ENCODE data around the gene IL1RL2.

Gene IL1RL2

GRCh38 chr2:102194609-102195268, 7.9 kb downstream of the IL1RL2 start:
- DNase-seq (ENCODE audit: low read depth): no peak

DNA sequence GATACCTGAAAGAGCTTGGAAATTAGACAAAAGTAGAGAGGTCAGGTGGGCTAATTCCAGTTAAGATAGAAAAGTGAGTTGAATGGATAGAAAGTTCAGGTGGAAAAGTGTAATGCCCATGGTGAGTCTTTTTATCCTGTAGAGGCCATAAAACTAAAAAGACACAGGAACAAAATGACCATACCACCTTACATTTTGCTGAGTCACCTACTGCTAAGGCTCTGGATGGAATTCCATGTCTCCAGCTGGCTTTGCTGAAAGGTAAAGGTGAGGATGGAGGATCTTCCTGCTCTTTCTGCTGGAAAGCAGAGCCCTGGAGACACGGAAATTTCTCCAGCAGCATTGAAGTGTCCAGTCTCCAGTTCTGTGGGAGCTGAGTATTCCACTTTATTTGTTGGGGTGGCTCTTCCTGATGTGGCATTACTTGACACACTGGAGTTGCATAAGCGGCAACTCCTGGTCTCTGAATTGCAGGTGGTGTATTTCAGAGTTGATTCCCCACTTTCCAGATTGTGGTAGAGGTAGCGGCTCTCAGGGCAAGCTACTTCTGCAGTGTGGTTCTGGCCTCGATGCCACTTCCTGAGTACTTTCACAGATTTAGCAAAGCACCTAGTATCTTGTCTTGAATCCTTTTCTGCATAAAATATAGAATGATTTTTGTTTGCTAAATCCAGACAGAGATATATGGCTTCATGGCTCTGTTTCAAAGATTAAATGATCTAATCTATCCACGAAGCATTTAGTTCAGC, 10.7 kb downstream of the IL1RL2 start:
- DNase-seq (ENCODE audit: low read depth): no peak

DNA sequence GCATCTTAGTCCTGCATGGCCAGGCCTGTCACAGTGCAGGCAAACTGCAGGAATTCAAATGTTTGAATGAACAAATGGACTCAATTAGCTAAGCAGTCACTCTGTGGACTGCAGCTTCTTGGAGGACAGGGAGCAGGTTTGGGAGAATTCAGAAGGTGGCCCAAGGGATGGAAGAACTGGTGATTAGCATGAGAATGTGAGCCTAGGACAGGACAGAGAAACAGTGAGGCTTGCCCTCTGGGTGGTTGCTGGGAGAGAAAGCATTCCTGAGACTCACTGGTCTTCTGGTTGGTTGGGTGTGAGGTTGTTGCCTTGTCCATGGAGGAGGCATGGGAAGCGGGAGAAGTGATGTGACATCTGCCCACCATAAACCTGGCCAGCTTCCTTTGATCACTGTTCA, 13.7 kb downstream of the IL1RL2 start:
- no peak for DNase-seq (ENCODE audit: low read depth)

GRCh38 chr2:102204638-102205037, 17.8 kb downstream of the IL1RL2 start:
- no peak for DNase-seq (ENCODE audit: low read depth)

- no peak for DNase-seq (ENCODE audit: low read depth)
These were observed 20.0 kb downstream of the IL1RL2 start for GRCh38 chr2:102206666-102207341.

DNA sequence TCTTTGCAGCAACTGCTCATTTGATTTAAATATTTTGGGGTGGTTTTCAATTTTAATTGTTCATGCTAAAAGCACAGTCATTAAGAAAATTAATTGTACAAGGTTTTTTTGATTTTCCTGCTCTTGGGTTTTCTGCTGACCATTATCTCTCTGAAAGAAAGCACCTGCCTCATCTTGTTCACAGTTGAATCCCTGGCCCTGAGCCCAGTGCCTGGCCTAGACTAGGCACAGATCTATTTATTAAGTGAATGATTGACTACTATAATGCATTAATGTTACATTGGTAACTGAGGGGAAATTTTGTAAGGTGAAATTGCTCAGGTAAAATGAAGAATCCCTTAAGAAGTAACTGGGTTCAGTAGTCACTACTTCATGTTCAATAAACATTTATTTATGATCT, 22.0 kb downstream of the IL1RL2 start:
- DNase-seq (ENCODE audit: low read depth): no peak

- no peak for DNase-seq (ENCODE audit: low read depth)
These were observed 22.7 kb downstream of the IL1RL2 start for GRCh38 chr2:102209474-102209873.

DNA sequence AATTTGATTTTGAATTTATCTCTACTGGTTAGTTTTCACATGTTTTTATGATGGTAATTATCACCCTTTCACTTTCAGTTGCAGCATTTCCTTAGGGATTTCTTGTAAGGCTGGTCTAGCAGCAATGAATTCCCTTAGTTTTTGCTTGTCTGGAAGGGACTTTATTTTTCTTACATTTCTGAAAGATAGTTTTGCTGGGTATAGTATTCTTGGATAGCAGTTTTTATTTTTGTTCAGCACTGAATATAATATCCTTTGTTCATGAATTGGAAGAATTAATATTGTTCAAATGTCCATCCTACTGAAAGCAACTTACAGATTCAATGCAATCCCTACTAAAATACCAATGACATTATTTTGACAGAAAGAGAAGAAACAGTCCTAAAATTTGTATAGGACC, 30.2 kb downstream of the IL1RL2 start:
- DNase-seq (ENCODE audit: low read depth): no peak

GRCh38 chr2:102224824-102225739, 38.3 kb downstream of the IL1RL2 start:
- DNase-seq (ENCODE audit: low read depth): no peak

GRCh38 chr2:102226171-102226570, 39.3 kb downstream of the IL1RL2 start:
- DNase-seq (ENCODE audit: low read depth): no peak

DNA sequence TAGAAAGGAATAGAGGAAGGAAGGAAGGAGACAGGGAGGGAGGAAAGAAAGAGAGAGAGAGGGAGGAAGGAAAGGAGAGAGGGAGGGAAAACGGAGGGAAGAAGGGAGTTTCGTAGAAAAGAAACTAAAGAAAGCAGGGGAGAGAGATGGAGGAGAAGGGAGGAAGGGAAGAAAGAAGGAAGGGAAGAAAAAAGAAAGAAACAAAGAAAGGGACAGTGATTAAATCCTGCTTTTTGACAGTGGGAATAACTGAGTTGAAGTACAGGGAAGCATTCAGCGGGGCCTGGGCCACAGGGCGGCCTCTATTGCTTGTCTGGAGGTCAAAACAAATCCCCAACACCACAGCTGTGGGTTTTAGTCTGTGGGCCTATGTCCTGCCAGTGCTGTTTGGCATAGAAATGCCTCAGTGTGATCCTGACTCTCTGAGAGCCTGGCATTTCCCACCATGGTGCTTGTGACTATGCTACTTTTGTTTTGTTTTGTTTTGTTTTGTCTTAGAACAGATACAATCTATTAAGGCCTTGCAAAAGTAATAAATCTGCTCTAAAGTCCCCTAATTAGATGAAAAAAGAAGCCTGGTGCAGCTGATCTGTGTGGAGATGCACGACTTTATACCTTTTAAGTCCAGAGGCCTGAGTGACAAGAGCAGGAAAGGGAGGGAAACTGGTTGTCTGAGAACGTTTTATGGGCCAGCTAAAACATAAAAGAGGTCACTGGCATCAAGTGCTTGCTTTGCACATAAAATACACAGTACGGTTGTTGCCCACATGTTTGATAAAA, 40.0 kb downstream of the IL1RL2 start:
- DNase-seq (ENCODE audit: low read depth): no peak

GRCh38 chr2:102229141-102229769, 42.4 kb downstream of the IL1RL2 start:
- no peak for DNase-seq (ENCODE audit: low read depth)

DNA sequence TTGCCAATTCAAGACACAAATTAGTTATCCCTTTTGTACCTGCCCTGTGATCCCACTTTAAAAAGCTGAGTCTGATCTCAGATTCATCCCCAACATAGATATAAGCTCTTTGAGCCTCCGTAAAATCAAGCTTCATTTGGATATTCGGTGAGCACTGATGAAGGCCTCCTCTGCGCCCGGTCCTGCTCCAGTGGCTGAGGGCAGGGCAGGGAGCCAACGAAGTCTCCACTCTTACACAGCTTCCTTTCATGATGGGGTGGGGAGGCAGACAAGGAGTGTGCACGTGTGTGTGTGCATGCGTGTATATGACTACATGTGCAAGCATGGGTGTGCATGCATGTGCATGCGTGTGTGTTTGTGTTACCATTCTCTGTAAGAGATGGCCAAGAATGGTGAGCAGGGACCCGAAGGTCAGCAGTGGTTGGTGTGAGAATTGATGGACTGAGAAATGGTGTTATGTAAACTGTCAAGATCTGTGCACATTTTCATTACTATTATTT, 43.6 kb downstream of the IL1RL2 start:
- no peak for DNase-seq (ENCODE audit: low read depth)

GRCh38 chr2:102233132-102233884, 46.5 kb downstream of the IL1RL2 start:
- DNase-seq (ENCODE audit: low read depth): no peak

GRCh38 chr2:102235042-102235473, 48.2 kb downstream of the IL1RL2 start:
- DNase-seq (ENCODE audit: low read depth): no peak

DNA sequence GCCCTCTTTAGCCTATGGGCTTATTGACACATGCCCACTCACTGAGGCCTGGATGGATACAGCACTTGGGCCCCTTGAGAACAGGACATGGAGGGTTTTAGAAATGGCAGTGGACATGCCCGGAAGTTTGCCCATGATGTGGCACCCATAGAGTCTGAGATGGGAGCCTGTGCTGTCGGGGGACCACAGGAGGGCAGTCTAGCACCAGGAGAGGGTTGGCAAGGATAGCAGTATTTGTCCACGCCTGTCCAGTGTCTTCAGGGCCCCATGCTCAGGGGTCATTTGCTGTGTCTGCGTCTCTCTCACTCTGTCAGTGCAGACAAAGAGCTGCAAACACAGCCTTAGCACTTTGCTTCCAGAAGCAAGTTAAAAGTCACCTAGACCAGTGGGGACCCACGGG, 48.7 kb downstream of the IL1RL2 start:
- no peak for DNase-seq (ENCODE audit: low read depth)

GRCh38 chr2:102236132-102236531, 49.3 kb downstream of the IL1RL2 start:
- DNase-seq (ENCODE audit: low read depth): no peak

DNA sequence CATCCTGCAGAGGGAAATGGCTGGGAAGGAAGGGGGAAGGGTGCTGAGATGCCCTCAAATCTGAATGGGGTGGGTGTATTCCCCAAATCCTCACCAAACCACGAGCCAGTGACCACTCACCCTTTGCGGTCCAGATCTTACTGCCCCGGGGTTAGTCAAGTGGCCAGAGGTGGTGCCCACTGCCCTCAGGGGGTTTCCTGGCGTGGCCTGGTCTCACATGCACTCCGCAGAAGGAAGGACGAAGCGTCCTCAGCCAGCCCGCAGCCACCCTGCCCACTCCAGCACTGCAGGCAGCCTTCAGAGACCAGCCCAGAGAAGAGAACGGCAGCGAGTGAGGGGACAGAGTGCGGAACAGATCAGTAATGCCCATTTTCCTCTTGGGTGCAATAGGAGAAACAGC, 50.4 kb downstream of the IL1RL2 start:
- no peak for DNase-seq (ENCODE audit: low read depth)

- DNase-seq (ENCODE audit: low read depth): no peak
These were observed 51.4 kb downstream of the IL1RL2 start for GRCh38 chr2:102238039-102238756.

All from fibroblast of the conjunctiva (primary cell).